ENCODE measurements around the gene BTG3.

The BTG3 gene

DNA sequence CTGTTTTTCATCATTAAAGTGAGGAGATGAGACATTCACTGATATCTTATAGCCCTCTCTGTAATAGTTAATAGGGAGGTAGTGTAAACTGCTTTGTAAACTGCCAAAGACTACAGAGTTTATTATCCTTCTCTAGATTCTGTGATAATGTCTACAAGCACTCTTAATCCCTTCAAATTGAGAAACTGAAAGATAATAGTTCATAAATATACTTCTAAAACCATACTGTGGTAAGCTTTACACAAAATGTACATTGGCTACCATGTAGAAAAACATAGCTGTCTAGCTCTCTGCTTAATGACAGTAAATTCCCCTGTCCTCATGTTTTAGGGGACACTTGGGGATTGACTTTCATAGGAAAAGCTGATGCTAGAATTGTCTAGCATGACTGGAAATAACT, 60.3 kb downstream of the BTG3 start:
- no peaks in the 10 kb centered on the region for H3K27me3 ChIP-seq (ENCODE audit: insufficient read depth, low read length, poor library complexity, severe bottlenecking)
- no peak overlapping the region for H3K4me2 ChIP-seq (ENCODE audit: low read depth, low read length, poor library complexity, severe bottlenecking)
- no peaks in the 10 kb centered on the region for H3K4me1 ChIP-seq (ENCODE audit: insufficient read depth, low read length, poor library complexity, severe bottlenecking)
- no peaks in the 10 kb centered on the region for H3K9me2 ChIP-seq (replicated peaks; ENCODE audit: low read depth, low read length)
- no peak overlapping the region for H3K4me3 ChIP-seq (ENCODE audit: low read length, poor library complexity, severe bottlenecking)
- no peaks in the 10 kb centered on the region for H3K79me2 ChIP-seq (ENCODE audit: insufficient read depth, low read length)
- H3F3A ChIP-seq (ENCODE audit: low read depth): no peaks in the 10 kb centered on the region
- H3K9ac ChIP-seq (ENCODE audit: low read depth, low read length, poor library complexity, severe bottlenecking): no peak overlapping the region
- H3K36me3 ChIP-seq (ENCODE audit: insufficient read depth, low read length): no peaks in the 10 kb centered on the region
- TF ChIP-seq EZH2phosphoT487 (IDR thresholded peaks at IDR 0.05; ENCODE audit: borderline replicate concordance): no peak
- TF ChIP-seq, protein P1, sequence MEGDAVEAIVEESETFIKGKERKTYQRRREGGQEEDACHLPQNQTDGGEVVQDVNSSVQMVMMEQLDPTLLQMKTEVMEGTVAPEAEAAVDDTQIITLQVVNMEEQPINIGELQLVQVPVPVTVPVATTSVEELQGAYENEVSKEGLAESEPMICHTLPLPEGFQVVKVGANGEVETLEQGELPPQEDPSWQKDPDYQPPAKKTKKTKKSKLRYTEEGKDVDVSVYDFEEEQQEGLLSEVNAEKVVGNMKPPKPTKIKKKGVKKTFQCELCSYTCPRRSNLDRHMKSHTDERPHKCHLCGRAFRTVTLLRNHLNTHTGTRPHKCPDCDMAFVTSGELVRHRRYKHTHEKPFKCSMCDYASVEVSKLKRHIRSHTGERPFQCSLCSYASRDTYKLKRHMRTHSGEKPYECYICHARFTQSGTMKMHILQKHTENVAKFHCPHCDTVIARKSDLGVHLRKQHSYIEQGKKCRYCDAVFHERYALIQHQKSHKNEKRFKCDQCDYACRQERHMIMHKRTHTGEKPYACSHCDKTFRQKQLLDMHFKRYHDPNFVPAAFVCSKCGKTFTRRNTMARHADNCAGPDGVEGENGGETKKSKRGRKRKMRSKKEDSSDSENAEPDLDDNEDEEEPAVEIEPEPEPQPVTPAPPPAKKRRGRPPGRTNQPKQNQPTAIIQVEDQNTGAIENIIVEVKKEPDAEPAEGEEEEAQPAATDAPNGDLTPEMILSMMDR (conservative IDR thresholded peaks at IDR 0.05; ENCODE audit: low read length): no peak
- H2AFZ ChIP-seq (ENCODE audit: low read length): no peak overlapping the region
- no peaks in the 10 kb centered on the region for H3K9me3 ChIP-seq (ENCODE audit: insufficient read depth, low read depth, low read length)
- no peaks in the 10 kb centered on the region for H4K20me1 ChIP-seq (ENCODE audit: insufficient read depth, low read length, poor library complexity, severe bottlenecking)

DNA sequence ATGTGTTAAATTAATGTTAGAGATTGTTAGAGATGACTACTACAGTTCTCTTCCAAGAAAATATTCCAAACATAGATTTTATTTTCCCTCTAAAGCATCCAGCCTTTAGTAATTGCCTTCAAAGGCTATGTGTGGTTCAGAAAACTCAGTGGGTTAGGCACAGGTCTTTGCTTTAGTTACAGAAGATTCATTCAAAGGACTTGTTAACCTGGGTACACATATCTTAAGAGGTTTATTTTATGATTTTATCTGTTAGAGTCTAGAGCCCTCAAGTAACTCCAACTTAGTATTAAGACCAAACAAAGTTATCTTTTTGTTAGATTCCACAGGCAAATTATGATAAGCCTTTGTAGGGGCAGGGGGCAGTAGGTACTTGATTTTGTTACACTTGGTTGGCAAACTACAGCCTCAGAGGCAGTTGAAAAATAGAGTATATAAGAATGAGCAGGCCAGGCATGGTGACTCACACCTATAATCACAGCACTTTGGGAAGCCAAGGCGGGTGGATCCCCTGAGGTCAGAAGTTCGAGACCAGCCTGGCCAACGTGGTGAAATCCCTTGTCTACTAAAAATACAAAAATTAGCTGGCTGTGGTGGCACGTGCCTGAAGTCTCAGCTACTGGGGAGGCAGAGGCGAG, 61.9 kb downstream of the BTG3 start:
- H4K20me1 ChIP-seq (ENCODE audit: insufficient read depth, low read length, poor library complexity, severe bottlenecking): no peaks in the 10 kb centered on the region
- no peaks in the 10 kb centered on the region for H3K9me2 ChIP-seq (replicated peaks; ENCODE audit: low read depth, low read length)
- H3K27me3 ChIP-seq (ENCODE audit: insufficient read depth, low read length, poor library complexity, severe bottlenecking): no peaks in the 10 kb centered on the region
- H2AFZ ChIP-seq (ENCODE audit: low read length): no peak overlapping the region
- H3F3A ChIP-seq (ENCODE audit: low read depth): no peaks in the 10 kb centered on the region
- H3K79me2 ChIP-seq (ENCODE audit: insufficient read depth, low read length): no peaks in the 10 kb centered on the region
- H3K36me3 ChIP-seq (ENCODE audit: insufficient read depth, low read length): no peaks in the 10 kb centered on the region
- no peaks in the 10 kb centered on the region for H3K4me1 ChIP-seq (ENCODE audit: insufficient read depth, low read length, poor library complexity, severe bottlenecking)
- H3K4me2 ChIP-seq (ENCODE audit: low read depth, low read length, poor library complexity, severe bottlenecking): no peak overlapping the region
- no peak overlapping the region for H3K4me3 ChIP-seq (ENCODE audit: low read length, poor library complexity, severe bottlenecking)
- no peaks in the 10 kb centered on the region for H3K9me3 ChIP-seq (ENCODE audit: insufficient read depth, low read depth, low read length)
- H3K9ac ChIP-seq (ENCODE audit: low read depth, low read length, poor library complexity, severe bottlenecking): no peak overlapping the region
- TF ChIP-seq, protein P1 (conservative IDR thresholded peaks at IDR 0.05; ENCODE audit: low read length): no peak
- TF ChIP-seq EZH2phosphoT487 (IDR thresholded peaks at IDR 0.05; ENCODE audit: borderline replicate concordance): no peak

DNA sequence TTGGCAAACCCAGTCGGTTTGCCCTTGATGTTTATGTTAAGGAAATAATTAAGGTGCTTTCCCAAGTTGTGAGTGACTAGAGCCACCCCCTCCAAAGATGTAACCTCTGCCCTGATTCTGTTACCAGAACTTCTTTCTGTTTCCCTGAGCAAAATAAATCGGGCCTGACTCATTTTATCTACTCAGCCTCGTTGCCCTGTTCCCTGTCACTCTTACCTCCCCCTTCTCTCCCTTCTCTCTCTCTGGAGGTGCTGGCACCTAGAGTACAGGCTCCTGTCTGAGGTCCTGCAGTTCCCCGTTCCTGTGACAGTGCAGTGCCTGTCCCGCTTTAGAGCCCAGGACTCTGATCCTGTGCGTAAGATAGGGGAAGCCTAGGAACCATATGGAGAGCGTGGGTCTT, 64.4 kb downstream of the BTG3 start:
- TF ChIP-seq, protein P1 (conservative IDR thresholded peaks at IDR 0.05; ENCODE audit: low read length): no peak
- no peak for TF ChIP-seq EZH2phosphoT487 (IDR thresholded peaks at IDR 0.05; ENCODE audit: borderline replicate concordance)
- Histone ChIP-seq H3K9me3 (ENCODE audit: insufficient read depth, low read depth, low read length) (no peaks in the 10 kb centered on the region), H3K9me2 (replicated peaks; ENCODE audit: low read depth, low read length) (no peaks in the 10 kb centered on the region), H3K36me3 (ENCODE audit: insufficient read depth, low read length) (no peaks in the 10 kb centered on the region), H3F3A (ENCODE audit: low read depth) (no peaks in the 10 kb centered on the region), H3K4me2 (ENCODE audit: low read depth, low read length, poor library complexity, severe bottlenecking) (no peak overlapping the region), H2AFZ (ENCODE audit: low read length) (no peak overlapping the region), H3K4me1 (ENCODE audit: insufficient read depth, low read length, poor library complexity, severe bottlenecking) (no peaks in the 10 kb centered on the region), H4K20me1 (ENCODE audit: insufficient read depth, low read length, poor library complexity, severe bottlenecking) (no peaks in the 10 kb centered on the region), H3K79me2 (ENCODE audit: insufficient read depth, low read length) (no peaks in the 10 kb centered on the region), H3K4me3 (ENCODE audit: low read length, poor library complexity, severe bottlenecking) (no peak overlapping the region), H3K9ac (ENCODE audit: low read depth, low read length, poor library complexity, severe bottlenecking) (no peak overlapping the region), H3K27me3 (ENCODE audit: insufficient read depth, low read length, poor library complexity, severe bottlenecking) (no peaks in the 10 kb centered on the region)

All from Loucy (cell line).